GM18511 (cell line): ENCODE measurements around the gene PTCH1.

ENCODE experiments used
- ATAC-seq: cut with Tn5 transposase; IDR thresholded peaks from one replicate; pipeline ENCODE4 v1.9.1; 2021; ENCODE audit warnings: mild to moderate bottlenecking, moderate library complexity; ENCODE audit not compliant: unreplicated experiment

The PTCH1 gene

DNA sequence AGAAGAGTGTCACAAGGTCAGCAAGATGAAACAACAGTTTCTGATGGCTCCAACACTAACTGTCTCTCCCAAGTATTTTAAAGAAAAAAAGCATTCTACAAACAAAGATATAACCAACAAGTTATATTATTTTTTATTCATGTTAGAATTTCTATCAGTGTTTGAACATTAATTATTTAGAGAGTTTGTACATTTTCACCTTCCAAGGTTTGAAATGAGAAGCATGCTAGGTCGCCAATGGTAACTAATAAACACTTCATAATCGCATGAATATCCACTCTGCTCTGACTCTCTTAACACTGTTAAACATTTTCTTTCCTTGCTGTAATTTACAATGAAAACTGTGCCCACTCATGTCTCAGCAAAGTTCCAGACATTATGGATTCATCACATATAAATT, 73.5 kb downstream of the PTCH1 start:
- ATAC-seq: no peak

DNA sequence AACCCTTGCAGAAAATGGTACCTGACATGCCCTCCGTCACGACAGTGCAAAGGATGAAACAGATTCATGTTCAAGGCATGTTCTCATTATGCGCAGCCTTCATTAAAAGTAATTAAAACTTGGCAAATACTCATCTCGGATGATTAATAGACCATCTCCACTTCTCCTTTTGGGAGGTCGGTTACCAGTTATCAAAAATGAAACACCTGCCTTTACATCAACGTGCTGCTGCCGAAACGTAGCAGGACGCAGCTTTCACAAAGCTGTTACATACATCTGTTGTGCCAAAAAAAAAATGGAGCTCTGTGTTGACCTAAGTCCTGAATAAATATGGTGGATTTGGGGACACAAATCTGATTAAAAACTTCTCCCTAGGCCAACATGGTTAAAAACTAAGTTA, 75.7 kb downstream of the PTCH1 start:
- ATAC-seq: no peak

DNA sequence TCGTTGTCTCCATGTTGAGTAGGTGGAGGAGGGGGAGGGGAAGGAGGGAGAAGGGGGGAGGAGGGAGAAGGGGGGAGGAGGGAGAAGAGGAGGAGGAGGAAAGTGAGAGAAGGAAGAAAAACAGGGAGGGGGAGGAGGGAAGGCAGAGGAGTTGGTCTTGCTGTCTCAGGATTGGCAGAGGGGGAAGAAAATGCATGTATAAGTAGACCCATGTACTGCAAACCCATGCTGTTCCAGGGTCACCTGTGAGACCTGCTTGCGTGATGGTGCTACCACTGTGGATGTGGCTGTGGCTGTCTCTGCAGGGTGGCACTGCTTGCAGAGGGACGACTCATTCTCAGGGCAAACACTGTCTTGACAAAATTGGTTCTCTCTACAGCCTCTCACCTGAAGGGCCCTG, 76.3 kb downstream of the PTCH1 start:
- no peak for ATAC-seq

DNA sequence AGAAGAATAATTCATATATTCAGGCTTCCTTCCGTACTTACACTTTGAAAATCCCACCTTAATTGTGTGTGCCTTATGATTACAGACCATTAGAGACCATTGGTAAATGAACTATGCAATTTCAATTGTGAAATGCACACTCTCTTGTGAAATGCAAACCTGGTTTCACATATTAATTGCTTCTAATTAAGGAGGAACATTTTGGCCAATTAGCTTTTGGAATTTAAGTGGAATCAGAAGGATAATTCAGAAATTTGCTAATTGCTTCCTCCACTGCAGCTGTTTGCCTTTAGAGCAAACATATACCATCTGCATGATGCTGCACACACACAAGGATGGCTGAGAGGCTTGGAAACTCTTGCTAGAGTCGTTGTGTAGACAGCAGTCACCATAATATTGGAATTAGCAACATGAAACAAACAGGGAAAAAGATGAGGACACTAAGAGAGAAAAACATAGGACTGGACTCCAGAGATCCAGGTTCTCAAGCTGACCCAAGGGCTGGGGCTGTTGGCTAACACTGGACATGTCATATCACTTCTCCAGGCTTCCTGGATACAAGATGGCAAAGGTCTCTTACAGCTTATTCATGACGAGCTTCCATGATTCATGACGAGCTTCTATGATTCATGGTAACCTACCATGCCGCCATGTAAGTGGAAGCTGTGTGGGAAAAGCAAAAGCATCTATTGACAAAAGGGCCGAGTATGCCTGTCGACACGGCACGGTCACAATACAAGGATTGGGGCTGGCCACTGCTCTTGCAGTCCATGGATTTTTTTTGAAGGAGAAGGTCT, 78.0 kb downstream of the PTCH1 start:
- ATAC-seq: no peak

DNA sequence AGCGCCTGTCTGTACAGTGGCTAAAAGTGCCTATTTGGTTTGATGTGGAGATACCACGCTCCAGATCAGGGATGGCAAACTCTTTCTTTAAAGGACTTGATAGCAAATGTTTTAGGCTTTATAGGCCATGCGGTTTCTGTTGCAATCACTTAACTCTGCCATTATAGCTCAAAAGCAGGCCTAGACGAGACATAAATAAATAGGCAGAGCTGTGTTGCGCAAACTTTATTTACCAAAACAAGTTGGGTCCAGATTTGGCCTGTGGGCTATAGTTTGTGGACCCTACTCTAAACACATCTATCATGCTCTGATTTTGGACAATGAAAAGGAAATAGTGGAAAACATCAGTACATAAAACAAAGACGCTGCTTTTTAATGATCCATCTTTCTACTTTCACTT, 79.2 kb downstream of the PTCH1 start:
- no peak for ATAC-seq

DNA sequence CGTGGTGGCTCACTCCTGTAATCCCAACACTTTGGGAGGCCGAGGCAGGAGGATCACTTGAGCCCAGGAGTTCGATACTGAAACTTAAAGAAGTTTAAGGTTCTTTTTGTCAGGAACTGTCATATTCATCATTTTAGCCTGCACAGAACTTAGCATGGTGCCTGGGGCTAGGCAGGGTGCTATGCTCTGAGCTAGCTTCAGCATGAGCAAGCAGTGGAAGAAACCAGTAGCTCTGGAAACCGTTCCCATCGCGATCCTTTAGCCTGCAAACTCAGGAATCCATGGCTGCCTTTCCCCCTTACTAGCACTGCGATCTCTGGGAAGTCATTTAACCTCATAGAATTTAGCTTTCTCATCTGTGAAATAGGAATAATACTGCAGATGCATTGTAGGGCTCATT, 80.4 kb downstream of the PTCH1 start:
- ATAC-seq: no peak

DNA sequence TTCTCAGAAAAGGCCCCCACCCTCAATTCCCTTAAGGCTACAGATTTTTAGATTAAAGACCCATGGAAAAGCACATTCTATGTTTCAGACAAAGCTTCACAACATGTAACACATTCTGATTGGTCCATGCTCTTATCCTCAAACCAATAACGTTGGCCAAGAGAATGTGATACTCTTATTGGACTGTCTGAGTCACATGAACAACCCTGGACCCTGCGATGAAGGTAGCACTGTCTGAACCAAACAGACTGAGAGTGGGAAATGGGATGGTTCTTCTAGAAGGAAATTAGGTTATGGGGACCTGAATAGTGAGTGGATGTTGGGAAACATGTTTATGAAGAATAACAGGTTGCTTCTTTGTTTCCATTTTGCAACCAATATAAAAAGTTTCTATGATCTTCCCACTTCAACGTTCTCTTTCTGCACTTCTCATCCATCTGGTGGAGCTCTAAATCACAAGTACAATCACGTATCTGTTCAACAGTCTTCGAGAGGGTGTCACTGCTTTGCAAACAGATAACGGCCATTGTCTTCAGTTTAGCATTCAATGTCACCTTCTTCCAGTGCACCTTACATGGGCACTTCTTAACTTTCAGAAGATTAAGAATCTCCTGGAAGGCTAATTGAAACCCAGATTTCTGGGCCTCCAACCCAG, 81.6 kb downstream of the PTCH1 start:
- no peak for ATAC-seq

DNA sequence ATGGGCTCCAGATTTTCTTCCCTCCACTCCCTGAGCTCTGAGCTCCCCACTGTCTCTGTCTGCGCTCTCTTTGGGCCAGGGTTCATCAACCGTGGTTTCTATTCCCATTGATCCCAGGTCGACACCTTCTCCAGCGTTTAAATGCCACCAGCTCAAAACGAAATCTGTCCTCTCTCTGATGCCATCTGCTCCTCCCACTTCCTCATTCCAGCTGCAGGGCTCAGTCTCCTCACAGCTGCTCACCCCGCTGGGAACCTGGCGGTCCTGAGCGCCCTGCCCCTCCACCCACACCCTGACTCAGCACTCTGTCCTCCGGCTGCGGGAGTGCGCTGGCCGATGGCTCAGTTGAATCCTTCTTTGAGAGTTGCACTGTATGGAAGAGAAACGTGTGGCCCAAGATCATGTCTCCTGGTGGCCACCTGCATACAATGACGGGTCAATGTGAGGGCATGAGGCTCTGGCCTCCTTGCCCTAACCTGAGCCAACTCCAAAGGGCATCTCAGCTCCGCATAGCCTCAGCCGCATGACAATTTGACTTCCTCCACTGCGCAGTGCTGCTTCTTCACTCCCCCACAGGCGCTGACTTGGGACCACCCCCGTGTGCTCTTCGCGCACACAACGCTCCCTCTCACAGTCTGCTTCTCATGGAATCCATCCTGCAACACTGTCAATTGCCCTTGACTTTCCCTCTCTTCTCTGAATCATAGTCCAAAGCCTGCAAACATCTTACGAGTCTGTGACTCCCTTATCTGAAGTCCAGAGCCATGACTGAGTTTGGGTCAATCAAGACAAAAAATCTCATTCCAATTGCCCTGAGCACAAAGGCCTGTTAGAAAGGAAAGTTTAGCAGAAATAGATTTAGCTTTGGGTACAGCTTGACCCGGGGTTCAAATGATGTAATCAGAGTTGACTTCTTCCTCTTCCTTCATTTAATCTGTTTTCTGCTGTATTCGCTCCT, 82.4 kb downstream of the PTCH1 start:
- no peak for ATAC-seq

DNA sequence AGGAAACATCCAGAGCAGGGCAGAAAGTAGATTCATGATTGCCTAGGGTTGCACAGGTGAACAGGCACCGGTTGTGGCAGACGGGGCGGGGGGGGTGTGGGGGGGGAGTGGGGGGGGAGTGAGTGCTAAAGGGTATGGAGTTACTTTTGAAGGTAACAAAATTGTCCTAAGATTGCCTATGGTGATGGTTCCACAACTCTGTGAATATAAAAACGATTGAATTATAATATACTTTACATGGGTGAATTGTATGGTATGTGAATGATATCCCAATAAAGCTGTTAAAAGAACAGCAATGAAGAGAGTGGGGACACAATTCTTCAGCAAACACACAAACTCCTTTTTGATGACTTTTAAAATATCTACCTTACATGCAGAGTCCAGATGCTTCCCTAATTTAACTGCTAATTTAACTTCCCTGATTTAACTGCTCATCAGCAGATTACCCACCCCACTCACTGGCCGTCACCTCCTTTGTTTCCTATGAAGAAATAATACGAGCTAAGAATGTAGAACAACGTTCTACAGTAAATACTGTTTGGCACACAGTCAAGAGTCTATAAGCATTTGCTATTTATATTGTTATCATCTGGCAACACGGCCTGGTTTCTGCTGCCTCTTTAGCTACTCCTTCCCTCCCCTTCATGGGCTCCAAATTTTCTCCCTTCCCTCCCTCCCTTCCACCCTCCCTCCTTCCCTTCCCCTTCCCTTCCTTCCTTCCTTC, 83.5 kb downstream of the PTCH1 start:
- no peak for ATAC-seq

DNA sequence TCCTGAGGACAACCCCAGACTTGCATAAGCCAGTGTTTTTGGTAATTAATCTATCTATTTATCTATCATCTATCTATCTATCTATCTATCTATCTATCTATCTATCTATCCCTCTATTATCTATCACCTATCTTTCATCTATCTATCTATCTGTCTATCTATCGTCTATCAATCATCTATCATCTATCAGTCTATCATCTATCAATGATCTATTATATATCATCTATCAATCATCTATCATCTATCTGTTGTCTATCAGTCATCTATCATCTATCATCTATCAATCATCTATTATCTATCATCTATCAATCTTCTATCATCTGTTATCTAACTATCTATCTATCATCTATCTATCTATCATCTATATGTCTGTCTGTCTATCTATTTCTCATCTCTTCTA, 85.5 kb downstream of the PTCH1 start:
- no peak for ATAC-seq

DNA sequence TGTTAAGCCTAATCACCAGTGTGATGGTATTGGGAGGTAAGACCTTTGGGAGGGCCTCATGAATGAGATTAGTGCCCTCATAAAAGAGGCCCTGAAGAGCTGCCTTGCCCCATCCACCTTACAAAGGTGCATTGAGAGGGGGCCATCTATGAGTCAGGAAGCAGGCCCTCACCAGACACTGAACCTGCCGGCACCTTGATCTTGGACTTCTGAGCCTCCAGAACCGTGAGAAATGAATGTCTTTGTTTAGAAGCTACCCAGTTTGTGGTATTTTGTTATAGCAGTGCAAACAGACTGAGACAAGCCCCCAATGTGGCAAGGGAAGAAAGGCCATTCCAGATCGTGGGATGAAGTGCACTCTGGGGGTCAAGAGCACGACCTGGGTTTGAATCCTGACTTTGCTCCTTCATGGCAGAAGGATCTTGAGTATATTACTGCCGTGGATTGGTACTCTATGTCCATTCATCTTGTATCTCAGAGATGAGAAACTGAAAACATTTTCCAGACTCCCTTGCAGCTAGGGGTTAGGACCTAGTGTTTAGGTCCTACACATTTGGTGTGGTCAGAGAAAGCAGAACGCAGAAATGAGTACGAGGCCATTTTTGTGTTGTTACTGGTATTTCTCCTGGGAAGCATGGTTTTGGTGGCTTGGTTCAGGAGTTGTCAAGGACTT, 86.7 kb downstream of the PTCH1 start:
- no peak for ATAC-seq

DNA sequence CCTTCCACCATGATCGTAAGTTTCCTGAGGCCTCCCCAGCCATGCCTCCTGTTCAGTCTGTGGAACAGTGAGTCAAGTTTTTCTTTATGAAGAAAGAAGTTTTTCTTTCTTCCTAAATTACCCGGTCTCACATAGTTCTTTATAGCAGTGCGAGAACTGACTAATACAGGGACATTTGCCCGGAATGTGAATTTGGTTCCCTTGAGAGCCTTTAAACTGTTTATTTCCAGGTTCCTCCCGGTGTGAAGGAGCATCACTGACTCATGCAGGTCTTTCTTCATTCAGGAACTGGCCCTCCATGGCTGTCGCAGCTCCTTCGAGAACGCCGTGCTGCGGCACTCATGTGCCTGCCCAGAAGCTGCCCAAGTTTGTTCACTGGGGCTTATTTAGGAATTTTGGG, 87.7 kb downstream of the PTCH1 start:
- no peak for ATAC-seq

DNA sequence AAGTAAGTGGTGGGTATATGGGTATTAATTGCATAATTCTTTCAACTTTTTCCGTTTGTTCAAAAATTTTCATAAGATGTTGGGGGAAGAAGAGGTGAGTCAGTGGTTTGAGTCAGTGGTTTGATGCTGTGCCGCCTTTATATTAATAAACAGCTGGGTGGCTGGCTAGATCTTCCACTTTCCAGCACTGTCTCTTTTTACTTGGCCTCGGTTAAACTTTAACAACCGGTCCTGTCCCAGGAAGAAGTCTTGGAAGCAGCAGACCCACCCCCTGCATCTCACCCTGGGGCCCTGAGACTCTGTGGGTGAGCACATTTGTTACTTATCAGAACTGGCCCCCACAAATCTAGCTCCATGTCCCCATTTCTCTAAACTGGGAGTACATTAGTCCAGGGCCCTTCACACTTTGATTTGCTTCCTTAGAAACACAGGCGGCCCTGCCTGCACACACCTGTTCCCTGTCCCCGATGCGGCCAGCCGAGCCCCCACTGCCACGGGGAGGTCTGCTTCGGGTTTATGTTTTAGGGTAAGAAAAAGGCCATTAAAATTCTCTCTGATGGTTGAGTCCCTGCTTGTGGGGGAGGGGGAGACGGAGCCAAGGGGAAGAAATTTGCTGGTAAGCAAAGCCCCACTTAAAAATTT, 90.7 kb downstream of the PTCH1 start:
- no peak for ATAC-seq

DNA sequence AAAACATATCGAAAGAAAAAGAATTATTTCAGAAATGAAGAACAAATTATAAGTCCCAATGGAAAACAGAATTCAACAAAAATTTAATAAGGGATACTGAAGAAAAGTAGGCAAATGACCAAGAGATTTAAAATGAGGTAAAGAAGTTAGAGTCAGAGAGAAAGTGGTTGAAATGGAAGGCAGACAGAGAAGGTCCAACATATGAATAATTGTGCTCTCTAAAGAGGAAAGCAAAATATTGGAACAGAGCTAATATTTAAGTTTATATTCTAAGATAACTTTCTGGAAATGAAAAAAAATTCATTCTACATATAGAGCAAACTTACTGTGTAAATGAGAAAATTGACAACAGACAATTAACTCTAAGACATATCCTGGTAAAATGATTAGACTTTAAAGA, 94.1 kb downstream of the PTCH1 start:
- ATAC-seq: no peak

DNA sequence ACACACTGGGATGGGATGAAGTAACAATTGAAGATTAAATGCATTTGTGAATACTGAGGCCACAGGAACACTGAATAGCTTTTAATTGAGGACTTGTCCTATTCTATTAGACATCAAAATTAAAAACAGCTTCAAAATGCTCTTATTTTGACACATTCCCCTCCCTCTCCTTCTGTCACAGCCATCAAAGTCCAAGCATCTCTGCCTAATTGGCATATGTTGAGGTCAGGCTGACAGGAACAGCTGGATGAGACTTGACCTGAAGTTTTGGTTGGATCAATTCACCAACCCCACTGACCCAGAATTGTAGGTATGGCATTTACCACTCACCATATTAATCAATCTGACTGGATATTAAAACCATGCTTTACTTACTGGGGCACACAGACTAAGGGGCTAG, 96.3 kb downstream of the PTCH1 start:
- ATAC-seq: no peak

DNA sequence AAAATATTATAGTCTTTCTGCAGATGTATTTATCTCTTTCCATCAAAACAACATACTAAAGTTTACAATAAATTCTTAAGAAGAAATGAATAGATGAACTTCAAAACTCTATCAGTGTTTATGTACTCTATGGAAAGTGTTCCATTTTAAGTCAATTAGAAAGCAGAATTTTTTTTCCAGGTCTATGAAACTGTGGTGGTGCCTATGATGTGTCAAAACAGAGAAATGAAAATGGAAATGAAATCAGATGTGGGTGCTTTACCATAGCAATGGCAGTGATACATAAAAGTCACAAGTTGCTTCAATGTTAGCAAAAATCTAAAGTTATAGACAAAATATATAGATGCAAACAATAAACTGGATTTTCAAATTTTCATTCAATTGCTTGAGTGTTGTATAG, 97.3 kb downstream of the PTCH1 start:
- ATAC-seq: no peak

DNA sequence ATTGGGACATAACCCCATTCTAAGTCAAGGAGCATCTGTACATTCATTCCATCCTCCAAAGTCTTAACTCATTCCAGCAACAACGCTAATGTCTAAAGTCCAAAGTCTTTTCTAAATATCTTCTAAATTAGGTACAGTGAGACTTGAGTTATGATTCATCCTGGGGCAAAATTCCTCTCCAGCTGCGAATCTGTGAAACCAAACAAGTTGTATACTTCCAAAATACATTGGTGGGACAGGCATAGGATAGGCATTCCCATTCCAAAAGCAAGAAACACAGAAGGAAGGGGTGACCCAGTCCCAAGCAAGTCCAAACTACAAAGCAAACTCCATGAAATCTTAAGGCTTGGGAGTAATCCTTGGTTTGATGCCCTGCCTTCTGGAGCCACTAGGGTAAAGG, 101.6 kb downstream of the PTCH1 start:
- no peak for ATAC-seq

DNA sequence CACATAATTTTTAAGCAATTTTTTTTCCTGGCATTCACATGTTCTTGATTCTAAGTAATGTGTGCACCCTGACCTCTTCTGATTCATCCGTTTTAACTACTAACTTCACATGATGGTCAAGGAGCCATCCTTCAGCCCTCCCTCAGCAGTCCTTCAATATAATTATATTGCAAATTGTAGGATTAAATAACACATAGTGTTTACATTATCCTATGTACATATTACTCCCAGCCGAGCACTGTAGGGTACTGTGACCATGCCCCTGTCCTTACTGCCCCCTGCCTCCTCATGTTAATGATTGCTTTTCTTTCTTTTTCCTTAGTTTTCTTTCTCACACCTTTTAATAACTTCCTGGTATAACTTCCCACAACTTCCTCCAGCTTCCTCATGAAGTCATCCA, 103.0 kb downstream of the PTCH1 start:
- no peak for ATAC-seq

DNA sequence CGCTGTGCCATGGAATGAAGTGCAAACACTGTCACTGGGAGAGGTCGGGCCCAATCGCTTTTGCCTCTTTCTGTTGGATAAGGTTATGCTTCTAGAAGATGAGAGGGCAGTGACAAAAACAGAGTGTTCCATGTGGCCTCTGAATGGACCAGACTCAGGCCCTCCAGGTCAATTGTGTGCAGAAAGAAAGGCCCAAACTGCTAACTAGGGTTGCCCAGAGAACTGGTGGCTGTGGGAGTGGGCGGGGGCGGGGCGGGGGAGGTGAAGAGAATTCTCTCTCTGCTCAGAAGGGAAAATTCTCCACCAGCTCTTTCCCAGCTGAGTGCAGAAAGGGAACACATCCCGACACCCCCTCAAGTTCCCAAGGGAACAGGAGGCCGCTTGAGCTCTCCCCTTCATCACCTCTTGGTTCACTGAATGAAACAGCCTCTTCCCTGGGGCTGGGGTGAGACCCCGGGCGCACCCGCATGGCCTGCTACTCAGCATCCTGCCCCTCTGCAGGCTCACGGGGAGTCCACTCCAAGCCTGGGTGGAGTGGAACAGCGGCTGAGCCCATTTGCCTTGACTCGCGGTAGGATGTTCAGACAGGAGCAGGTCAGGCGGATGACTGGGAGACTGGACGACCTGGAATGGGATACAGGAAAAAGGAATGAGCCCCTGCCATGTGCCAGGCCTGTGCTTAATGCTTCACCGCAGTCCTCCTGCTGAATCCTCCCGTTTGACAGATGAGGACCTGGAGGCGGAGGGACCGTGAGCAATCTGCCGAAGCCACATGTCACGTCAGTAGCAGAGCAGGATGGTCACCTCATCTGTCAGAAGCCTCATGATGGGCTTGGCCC, 105.5 kb downstream of the PTCH1 start:
- ATAC-seq: no peak
